Measurements from ENCODE around the gene TUBB6.

Gene TUBB6

DNA sequence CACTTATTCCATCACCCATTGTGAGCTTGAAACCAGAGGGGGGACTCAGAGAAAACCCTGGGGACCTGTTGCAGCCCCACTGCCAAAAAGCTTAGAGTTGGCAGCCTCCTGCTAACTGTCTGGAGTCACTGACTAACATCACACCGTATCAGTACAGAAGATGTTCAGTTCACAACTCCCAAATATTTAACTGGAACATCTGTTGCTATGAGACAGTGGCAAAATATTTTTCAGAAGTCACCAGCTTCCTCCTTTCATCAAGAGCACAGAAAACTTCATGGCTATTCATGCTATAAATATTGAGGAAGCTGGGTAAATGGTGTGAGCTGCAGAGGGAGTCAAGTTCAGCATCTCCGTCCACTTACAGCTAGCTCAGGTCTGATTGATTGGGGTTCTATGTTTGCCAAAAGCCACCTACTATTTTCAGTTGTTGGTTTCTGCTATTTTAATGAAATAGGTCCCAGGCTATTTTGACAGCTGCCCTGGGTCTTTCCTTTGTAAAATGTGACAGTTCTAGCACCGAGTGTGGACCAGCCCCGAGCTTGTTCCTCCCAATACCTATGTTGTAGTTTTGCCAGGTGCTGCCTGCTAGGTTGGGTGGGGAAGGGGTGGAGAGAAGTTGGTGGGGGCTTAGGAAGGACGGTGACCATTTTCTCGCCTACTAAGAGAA lies 9.8 kb downstream of the TUBB6 start:
- Histone ChIP-seq H3K4me3 (replicated peaks; ENCODE audit: insufficient read depth, low read length) (no peak overlapping the region), H3K27ac (replicated peaks) (no peak overlapping the region), H3K27me3 (ENCODE audit: insufficient read depth, poor library complexity, severe bottlenecking) (no peaks in the 10 kb centered on the region)
- DNase-seq (ENCODE audit: low read depth in 1 of 2, low spot score in 1 of 2): peak in 1 of 2 experiments; percentile 37
- TF ChIP-seq, protein P1, sequence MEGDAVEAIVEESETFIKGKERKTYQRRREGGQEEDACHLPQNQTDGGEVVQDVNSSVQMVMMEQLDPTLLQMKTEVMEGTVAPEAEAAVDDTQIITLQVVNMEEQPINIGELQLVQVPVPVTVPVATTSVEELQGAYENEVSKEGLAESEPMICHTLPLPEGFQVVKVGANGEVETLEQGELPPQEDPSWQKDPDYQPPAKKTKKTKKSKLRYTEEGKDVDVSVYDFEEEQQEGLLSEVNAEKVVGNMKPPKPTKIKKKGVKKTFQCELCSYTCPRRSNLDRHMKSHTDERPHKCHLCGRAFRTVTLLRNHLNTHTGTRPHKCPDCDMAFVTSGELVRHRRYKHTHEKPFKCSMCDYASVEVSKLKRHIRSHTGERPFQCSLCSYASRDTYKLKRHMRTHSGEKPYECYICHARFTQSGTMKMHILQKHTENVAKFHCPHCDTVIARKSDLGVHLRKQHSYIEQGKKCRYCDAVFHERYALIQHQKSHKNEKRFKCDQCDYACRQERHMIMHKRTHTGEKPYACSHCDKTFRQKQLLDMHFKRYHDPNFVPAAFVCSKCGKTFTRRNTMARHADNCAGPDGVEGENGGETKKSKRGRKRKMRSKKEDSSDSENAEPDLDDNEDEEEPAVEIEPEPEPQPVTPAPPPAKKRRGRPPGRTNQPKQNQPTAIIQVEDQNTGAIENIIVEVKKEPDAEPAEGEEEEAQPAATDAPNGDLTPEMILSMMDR (IDR thresholded peaks at IDR 0.05; ENCODE audit: insufficient read depth, low read length): no peak
- TF ChIP-seq, protein P2, sequence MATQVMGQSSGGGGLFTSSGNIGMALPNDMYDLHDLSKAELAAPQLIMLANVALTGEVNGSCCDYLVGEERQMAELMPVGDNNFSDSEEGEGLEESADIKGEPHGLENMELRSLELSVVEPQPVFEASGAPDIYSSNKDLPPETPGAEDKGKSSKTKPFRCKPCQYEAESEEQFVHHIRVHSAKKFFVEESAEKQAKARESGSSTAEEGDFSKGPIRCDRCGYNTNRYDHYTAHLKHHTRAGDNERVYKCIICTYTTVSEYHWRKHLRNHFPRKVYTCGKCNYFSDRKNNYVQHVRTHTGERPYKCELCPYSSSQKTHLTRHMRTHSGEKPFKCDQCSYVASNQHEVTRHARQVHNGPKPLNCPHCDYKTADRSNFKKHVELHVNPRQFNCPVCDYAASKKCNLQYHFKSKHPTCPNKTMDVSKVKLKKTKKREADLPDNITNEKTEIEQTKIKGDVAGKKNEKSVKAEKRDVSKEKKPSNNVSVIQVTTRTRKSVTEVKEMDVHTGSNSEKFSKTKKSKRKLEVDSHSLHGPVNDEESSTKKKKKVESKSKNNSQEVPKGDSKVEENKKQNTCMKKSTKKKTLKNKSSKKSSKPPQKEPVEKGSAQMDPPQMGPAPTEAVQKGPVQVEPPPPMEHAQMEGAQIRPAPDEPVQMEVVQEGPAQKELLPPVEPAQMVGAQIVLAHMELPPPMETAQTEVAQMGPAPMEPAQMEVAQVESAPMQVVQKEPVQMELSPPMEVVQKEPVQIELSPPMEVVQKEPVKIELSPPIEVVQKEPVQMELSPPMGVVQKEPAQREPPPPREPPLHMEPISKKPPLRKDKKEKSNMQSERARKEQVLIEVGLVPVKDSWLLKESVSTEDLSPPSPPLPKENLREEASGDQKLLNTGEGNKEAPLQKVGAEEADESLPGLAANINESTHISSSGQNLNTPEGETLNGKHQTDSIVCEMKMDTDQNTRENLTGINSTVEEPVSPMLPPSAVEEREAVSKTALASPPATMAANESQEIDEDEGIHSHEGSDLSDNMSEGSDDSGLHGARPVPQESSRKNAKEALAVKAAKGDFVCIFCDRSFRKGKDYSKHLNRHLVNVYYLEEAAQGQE (IDR thresholded peaks at IDR 0.05; ENCODE audit: insufficient replicate concordance, low read depth): no peak
- TF ChIP-seq GABPA (IDR thresholded peaks at IDR 0.05; ENCODE audit: low read depth) (no peak), POLR2AphosphoS5 (IDR thresholded peaks at IDR 0.05; ENCODE audit: low read depth) (no peak), SPI1 (IDR thresholded peaks at IDR 0.05; ENCODE audit: borderline replicate concordance, low read depth) (no peak; the same call in 1 of the 2 replicates)

DNA sequence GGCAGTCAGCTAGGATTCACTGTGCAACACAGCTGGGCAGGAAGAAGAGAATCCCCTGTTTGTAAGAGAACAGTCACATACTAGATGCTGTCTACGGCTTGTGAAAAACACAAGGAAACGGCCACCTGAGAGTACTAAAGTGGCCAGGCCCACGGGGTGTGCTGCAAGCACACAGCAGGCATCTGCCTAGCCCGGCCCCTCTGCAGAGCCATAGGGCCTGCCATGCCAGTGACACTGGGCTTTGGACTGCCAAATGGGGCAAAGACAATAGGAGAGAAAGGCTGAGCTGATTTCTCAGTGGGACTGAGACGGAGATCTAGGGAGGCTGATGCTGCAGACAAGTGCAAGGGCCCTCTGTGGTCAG lies 10.3 kb downstream of the TUBB6 start:
- Histone ChIP-seq H3K4me3 (replicated peaks; ENCODE audit: insufficient read depth, low read length) (no peak overlapping the region), H3K27ac (replicated peaks) (no peak overlapping the region), H3K27me3 (ENCODE audit: insufficient read depth, poor library complexity, severe bottlenecking) (no peaks in the 10 kb centered on the region)
- no peak for DNase-seq (ENCODE audit: low read depth in 1 of 2, low spot score in 1 of 2)
- TF ChIP-seq, protein P2 (IDR thresholded peaks at IDR 0.05; ENCODE audit: insufficient replicate concordance, low read depth): no peak
- TF ChIP-seq GABPA (IDR thresholded peaks at IDR 0.05; ENCODE audit: low read depth) (no peak), POLR2AphosphoS5 (IDR thresholded peaks at IDR 0.05; ENCODE audit: low read depth) (no peak), SPI1 (IDR thresholded peaks at IDR 0.05; ENCODE audit: borderline replicate concordance, low read depth) (no peak)
- TF ChIP-seq, protein P1 (IDR thresholded peaks at IDR 0.05; ENCODE audit: insufficient read depth, low read length): no peak

DNA sequence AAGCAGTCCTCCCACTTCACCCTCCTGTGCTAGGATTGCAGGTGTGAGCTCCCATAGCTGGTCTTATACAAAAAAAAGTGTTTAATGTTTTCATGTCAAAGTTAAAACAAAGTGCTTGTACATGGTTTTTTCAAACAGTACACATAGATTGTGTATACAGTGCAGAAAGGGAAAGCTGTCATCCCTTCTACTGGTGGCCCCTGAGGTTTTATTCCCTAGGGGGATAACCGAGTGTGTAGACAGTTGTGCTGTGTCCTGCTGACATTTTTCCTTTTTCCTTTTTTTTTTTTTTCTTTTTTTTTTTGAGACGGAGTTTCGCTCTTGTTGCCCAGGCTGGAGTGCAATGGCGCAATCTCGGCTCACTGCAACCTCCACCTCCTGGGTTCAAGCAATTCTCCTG lies 10.8 kb downstream of the TUBB6 start:
- DNase-seq (ENCODE audit: low read depth in 1 of 2, low spot score in 1 of 2): no peak
- no peak overlapping the region for H3K27ac ChIP-seq (replicated peaks)
- no peaks in the 10 kb centered on the region for H3K27me3 ChIP-seq (ENCODE audit: insufficient read depth, poor library complexity, severe bottlenecking)
- TF ChIP-seq SPI1 (IDR thresholded peaks at IDR 0.05; ENCODE audit: borderline replicate concordance, low read depth): no peak
- TF ChIP-seq POLR2AphosphoS5 (IDR thresholded peaks at IDR 0.05; ENCODE audit: low read depth): no peak
- TF ChIP-seq, protein P1 (IDR thresholded peaks at IDR 0.05; ENCODE audit: insufficient read depth, low read length): no peak
- TF ChIP-seq GABPA (IDR thresholded peaks at IDR 0.05; ENCODE audit: low read depth): no peak
- TF ChIP-seq, protein P2 (IDR thresholded peaks at IDR 0.05; ENCODE audit: insufficient replicate concordance, low read depth): no peak
- H3K4me3 ChIP-seq (replicated peaks; ENCODE audit: insufficient read depth, low read length): no peak overlapping the region

All from HL-60 (cell line).